ENCODE data around the gene ZBTB20.

Gene ZBTB20

DNA sequence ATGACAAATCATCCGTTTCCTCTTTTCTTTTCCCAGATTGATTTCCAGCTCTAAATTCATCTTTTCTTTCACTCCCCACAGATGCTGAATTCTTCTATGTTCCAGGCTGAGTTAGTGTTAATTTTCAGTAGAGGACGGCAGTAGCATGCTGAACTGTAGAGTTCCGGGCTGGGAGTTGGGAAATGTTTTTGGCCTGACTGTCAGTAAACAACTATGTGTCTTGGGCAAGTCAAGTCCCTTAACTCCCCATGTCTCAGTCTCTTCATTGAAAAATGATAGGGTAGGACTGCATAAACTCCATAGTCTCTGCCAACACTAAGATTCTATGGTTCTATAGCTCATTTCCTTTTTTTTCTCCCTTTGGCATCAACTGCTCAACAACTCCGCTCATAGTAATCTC is 519.3 kb downstream of the ZBTB20 start:
- DNase-seq (ENCODE audit: low read depth in 2 of 2), result no peak

DNA sequence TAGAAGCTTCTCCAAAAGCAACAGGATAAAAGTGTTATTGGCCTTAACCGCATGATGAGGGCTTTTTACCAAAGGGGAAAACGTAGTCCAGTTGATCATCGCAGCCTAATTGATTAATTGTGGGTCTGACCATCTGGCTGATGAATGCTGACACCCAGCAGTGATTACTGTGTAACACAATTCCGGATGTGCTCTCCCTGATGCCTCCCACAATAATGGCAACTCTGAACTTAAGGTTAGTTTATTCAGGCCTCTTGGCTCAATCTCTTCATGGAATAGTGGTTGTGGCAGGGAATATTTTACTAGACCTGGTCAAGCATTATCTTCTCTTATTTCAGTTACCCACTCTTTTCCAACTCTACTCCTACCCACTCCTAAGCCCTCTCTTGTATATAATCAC is 520.3 kb downstream of the ZBTB20 start:
- DNase-seq (ENCODE audit: low read depth in 2 of 2), result no peak

DNA sequence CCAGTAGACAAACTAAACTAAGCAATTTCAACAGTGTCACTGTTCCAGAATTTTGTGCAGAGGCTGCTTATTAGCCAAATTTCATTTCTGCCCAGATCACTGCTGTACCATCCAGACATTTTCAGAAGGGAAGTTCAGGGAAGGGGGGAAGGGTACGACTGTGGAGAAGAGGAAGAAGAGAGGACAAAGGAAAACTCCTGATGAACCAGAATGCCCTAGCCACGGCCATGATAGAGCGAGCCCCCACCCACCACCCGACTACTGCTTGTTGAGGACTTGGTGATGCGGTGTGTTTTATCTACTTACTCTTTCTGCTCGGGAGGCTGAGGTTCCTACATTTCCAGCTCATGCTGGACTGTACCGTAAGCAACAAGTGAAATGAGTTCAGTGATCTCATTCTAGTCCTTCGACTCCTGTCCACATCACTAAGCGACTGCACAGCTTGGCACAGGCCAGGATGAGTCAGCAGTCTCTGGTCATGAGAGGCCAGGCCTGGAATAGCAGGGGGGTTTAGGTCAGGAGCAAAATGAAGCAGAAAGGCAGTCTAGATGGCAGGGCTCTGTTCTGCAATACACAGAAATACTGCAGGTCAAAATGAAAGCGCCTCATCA is 522.4 kb downstream of the ZBTB20 start:
- DNase-seq (ENCODE audit: low read depth in 2 of 2), result no peak

DNA sequence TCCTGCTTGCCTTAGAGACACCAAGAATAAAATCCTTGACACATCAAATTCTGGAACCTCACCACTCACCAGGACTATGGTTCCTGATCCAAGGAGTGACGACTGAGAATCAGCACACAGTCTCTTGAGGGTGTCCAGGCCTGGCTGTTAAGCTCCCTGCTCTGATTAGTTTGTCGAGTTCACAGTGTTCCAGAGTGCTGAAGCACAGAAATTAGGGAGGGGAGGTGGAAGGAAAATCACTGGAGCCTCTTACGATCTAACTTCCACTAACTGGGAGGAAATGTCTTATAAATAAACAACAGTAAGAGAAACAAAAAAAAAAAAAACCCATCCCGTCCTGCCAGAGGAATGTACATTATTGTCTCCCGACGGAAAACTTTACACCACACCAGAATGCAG is 523.0 kb downstream of the ZBTB20 start:
- DNase-seq (ENCODE audit: low read depth in 2 of 2), result no peak

DNA sequence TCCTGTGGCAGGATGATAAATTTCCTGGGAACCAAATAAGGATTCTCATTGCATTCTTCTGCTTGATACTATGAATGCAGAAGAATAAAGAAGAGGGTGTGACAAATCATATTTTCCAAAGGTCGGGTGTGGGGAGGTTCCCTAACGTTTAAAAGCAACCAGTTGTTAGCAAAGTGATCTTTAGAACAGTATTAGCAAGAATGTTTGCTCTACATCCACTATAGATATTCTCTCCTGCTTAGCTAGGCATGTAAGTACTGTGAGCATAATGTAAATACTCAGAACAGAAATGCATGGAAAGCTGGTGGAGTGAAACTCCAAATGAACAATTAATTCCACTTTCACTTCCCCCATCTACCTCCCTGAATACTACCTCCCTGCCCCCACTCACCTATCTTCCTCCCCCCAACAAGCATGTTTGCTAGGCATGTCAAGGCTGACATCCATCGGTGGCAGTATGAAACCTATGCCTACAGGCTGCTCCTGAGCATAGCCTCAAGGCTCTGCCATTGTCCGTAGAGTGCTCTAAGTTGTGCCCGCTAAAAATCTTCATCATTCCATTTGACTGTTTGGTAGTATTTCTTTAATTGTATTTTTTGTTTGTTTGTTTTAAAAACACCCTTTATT is 523.6 kb downstream of the ZBTB20 start:
- DNase-seq (ENCODE audit: low read depth in 2 of 2), result no peak

DNA sequence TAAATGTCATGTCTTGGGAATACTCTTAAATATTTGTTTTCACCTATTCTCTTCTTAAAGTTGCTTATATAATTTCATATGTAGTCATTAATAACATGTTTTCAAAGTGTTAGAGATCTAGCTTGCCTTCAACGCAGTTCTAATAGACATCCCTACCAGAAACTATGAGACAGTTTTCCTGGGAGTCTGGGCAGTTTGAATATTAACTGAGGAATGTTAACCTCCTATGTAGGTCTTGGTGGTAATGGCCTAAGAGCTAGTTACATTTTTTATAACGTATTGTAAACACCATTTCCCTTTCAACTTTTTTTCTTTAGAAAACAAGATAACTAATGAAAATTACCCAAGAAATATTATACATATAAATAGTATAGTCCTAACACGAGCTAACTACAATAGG is 525.1 kb downstream of the ZBTB20 start:
- no peak for DNase-seq (ENCODE audit: low read depth in 2 of 2)

DNA sequence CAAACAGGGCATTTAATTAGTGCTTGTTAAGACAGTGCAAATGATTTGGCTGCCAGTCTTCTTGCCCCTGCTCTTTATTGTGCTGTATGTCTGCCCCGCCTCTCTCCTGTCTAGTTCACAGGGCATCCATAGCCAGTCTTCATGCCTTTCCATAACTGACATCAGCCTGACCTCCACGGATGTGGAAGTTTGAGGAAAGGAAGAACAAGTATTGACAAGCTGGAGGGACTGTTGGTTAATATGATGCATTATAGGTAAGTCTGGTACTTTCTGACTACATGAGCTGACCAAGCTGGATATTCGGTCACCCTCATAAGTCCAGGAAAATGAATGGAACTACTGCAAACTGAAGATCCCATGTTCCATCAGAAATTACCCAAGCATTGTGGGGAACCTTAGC is 527.3 kb downstream of the ZBTB20 start:
- no peak for DNase-seq (ENCODE audit: low read depth in 2 of 2)

DNA sequence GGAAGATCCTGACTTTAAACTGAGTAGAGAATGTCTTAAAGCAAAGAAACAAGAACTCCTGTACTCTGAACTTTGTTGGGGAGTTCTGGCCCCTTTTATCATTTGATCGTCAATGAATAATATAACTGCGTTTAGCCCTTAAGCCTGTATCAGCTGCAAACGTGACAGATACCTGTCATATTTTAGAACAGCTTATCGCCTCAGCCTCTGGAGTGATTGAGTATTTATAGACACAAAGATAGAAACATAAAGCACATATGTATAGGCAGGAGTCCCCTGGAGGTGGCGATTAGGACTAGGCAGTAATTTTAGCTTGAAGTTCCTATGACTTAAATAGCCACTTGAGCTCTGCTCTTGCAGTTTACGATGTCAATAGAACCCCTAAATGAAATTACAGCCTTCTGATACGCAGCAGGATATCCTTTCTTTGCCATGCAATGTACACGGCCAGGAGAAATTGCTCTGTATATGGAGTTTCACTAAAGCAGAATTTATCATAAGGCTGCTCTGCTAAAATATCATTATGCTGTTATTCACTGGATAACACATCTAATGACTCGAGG is 531.5 kb downstream of the ZBTB20 start:
- no peak for DNase-seq (ENCODE audit: low read depth in 2 of 2)

DNA sequence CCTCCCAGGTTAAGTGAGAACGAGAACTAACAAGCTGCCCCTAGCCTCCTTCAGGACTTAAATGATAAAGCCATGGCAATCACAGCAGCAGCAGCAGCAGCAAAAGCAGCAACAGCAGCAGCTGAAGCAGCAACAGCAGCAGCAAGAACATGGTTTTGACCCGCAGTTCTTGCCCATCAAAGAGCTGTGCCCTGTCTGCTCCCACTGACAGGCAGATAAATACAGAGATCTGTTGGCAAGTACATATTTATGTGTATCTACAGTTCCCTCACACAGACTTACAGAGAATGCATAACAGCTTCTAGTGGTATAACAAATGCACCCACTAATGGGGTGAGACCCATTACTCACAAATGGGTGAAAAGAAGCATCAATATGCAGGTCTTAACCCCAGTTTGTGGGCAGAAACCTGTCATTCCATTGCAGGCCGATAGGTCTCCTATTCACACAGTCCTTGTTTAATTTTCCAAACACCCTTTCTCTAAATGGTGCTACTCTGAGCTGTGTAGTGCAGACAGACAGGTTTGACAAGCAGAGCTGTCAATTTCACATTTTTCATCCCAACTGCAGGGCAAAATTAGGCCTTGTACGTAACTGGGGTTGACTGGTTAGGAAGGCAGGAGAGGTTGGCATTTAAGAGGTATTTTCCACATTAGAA is 537.0 kb downstream of the ZBTB20 start:
- no peak for DNase-seq (ENCODE audit: low read depth in 2 of 2)

DNA sequence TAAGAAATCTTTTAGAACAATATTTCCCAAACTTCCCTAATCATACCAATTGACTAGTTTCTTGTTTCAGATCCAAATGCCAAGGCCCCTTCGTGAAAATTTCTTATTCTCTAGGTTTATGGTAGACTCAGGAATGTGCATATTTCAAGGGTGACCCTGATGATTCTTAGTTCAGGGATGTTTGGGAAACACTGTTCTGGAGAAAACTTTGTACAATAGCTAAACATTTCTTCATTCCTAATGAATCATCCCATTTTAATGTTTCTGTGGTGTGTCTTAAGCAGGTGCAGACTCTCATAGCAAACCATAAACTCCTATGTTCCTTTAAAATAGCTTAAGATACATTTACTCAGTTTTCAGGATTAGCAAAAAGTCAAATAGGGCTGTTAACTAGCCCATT is 538.8 kb downstream of the ZBTB20 start:
- DNase-seq (ENCODE audit: low read depth in 2 of 2), result no peak

DNA sequence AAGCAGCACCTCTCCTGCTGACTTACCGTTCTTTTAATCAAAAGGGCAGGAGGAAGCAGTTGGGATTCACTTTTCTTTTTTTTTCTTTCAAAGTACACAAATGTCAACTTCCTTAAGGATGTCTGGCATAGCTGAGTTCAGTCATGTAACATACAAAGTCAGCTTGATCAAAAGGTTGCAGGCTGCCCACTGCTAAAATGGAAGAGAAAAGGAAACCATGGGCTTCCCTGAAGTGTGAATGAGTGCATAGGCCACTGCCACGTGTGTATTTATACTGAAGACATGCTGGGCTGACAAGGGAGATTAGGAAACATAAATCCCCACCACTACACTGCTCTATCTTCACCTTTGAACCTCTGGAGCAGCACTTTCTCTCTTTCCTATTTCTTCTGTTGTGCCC is 540.8 kb downstream of the ZBTB20 start:
- no peak for DNase-seq (ENCODE audit: low read depth in 2 of 2)

DNA sequence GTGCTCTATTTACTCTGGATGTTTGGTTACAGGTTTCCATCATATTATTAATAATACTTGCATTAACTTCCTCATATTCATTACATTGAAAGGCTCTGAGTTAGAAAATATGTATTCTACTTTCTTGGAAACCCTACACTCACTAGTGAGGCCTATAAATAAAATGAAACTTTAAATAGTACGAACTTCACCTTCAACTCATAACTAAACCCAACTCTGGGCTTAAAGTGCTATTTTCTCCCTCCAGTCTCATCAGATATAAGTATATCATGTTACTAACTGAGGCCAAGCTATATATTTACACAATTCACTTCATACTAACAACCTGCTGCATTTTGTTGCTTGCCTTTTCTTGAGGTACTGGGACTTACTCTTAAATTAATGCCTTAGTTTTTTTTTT is 546.5 kb downstream of the ZBTB20 start:
- no peak for DNase-seq (ENCODE audit: low read depth in 2 of 2)

DNA sequence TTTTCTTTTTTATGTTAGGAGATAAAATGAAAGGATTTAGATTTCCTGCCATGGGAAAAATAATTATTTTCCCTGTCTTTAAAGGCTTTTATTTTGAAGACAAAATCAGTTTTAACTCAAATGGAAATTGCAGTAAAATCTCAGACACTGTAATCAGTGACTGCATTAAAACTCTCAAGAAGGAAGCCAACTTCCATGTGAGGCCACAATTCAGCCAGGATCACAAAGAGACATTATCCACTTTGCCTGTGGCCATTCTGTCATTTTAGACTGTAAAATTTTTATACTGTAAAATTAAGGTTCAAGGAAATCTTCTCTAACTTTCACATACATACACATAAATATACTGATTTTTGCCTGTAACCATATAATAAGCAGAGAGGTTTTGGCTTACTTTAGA is 549.2 kb downstream of the ZBTB20 start:
- no peak for DNase-seq (ENCODE audit: low read depth in 2 of 2)

DNA sequence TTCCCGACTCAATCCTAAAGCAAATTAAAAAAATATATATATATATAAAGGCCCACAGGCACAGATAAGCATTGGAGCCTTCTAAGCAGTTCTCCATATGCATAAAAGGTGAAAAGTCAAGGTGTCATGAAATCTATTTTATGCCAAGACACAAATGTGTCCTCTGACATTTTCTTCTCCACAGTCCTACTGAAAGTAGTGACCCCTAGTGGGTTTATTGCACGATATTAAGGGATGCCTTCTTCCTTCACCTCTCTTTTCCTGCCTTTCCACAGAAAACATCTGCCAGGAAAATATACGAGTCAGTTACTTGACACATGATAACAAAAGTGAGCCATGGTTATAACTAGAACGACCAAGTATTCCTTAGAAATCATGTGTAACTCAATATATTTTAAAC is 550.1 kb downstream of the ZBTB20 start:
- DNase-seq (ENCODE audit: low read depth in 2 of 2), result no peak

DNA sequence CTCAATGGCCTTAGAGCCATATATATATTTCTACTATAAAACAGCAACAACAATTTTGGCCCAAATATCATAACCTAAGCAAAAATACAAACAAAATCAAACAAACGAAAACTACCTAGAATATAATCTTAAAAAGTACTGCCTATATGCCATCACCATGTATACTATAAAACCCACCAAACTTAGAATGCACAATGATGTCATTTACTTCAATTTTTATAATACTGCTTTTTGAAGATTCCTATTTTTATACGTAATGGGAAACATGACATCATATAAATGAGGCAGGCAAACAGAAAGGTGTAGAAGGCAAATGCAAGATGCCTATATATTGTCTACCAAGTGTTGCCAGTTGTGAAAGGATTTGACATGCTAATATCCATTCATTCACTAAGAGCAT is 550.9 kb downstream of the ZBTB20 start:
- DNase-seq (ENCODE audit: low read depth in 2 of 2), result no peak

DNA sequence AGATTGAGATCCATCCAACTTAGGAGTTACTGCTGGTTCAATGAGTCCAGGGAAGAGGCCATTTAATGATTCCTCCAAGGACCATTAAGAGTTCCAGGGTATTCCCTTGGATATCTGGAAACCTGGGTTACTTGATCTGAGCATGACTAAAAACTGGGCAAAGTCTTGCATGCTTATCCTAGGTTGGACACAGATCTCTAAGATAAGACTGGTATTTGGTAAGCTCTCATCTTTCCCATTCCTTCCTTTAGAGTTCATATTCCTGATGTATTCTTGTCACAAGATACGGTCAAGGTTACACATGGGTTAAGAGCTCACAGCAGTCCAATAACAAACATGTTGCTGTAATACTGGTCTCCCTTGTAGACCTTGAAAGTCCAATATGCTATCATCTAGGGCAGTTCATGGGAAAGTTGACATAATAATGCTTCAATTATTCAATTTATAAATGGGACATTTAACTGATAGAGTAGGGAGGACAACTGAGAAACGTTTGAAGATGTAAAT is 551.5 kb downstream of the ZBTB20 start:
- no peak for DNase-seq (ENCODE audit: low read depth in 2 of 2)

DNA sequence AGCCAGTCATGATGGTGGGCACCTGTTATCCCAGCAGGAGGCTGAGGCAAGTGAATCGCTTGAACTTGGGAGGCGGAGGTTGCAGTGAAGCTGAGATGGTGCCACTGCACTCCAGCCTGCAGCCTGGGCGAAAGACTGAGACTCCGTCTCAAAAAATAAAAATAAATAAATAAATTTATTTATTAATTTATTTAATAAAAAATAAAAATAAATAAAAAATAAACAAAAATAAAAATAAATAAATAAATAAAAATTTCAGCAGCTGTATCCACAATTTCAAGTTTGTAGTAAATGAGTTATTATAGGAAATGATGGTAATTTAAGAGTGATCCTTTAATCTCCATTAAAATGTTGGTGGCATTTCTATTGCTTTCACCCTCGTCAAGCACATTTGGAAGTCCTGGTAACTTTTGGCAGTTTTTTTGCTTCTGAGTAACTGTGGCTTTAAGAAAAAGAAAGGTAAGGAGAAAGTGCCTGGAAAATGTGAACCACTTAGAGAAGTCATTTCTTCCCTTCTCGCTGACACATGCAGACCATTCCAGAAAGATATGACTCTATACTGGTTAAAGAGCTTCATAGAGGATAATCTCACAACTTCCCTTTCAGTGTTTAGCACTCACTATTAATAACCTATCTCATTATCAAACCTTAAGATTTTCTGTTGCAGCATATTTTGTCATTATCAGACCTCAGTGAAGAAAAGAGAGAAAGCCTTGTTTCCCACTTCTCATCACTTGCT is 556.6 kb downstream of the ZBTB20 start:
- DNase-seq (ENCODE audit: low read depth in 2 of 2), result no peak

DNA sequence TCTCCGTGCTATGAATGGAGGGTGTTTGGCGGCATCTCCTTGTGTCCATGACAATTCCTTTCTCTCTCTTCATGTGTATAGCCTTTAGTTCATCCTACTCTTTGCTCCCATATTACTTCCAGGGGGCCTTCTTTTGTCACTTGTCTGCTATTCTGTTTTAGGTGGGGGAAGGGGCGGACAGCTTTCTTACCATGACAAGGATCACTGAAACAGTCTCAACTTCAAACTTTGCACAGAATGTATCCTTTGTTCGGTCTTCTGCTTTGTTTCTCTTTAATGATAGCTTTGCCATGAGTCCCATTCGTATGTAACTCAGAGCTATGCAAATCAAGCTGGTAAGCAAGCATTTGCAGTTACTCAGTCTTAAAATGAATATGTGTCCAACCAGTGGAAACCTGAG is 559.1 kb downstream of the ZBTB20 start:
- no peak for DNase-seq (ENCODE audit: low read depth in 2 of 2)

DNA sequence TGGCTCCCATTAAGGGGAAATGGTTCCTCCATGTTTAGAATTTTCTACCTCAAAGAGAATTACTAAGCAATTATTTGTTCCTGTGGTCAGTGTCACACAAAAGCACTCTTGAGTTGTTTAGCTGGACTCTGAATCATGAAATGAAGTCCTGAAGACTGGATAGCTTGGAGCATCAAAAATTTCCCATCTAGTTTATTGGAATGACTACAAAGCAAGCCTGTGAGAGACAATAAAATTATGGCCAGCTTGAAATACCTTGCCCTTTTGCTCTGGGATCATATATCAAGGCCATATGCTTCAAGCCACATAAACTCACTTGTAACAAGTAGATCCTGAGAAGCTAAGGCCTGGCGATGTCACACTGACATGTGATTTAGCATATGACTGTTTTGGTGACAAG is 561.0 kb downstream of the ZBTB20 start:
- DNase-seq (ENCODE audit: low read depth in 2 of 2), result no peak

DNA sequence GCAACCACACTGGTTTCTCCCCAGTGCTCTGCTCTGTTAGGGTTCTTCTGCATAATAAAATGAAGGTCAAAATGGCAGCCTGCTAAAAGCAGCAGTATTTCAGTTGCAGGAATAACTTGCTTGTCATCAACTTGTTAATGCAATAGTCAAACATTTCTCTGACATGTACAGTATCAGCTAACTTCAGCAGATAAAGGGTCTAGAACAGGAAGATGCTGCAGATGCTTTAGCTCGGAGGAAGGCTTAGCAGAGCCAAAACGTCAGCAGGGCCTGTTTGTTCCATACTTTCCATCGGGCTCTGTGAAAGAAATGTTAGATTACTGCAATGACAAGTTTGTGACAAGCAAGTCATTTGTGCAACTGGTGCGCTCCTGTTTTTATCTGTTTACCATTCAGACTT is 561.4 kb downstream of the ZBTB20 start:
- DNase-seq (ENCODE audit: low read depth in 2 of 2), result no peak

DNA sequence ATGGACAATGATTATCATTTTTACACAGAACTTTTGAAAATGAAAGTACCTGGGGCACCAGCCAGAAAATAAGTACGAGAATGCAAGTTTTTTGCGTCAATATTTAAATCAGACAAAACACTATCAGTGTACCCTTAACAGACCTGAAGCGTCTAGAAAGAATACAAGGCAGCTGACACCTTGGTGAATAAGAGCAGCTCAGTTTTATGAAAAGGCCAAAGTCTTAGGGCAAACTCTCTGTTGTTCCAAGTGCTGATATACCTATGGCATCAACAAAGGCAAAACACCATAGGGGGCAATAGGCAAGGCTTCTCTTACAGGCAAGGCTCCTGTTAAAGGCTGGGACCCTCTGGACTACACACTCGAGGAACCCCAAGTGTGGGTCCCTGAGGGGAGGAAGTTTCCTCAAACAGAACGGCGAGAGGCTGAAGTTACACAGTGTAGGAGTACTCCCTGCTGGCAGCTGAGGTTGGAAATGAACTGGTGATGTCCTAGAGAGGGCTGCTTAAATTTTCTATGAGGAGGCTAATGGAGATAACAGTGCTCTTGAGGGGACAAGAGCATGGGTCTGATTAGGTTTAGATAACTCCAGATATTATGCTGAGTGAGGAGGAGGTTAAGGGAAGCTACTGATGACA is 562.2 kb downstream of the ZBTB20 start:
- no peak for DNase-seq (ENCODE audit: low read depth in 2 of 2)

DNA sequence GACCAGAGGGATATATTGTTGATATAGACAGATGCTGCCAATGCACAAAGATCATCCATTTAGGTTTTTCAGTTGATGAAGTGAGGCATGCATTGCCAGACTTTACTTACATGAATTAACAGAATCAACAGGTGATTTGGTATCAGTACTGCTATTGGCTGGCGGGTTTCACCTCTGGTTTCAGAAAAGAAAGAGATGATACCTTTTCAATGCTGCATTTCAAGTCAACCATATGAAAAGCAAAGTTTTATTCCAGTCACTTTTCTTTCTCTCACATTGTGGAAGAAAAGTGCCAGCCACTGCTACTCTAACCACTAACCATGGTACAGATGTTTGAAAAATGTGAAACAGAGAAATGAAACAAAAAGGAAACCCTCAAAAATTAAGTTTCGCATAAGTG is 564.2 kb downstream of the ZBTB20 start:
- DNase-seq (ENCODE audit: low read depth in 2 of 2), result no peak
